ENCODE data around the gene CHD1. TPM values are rescaled to one million over a fixed set of nuclear protein-coding genes. Genes with fewer than 3 reads are reported as not detected.
A peak's percentile ranks its signal among the peaks of the same experiment; 100 is the strongest.

Gene CHD1
- total RNA-seq, result 10 to 100 TPM; 27.3 to 48.5 (median 41.4) TPM

DNA sequence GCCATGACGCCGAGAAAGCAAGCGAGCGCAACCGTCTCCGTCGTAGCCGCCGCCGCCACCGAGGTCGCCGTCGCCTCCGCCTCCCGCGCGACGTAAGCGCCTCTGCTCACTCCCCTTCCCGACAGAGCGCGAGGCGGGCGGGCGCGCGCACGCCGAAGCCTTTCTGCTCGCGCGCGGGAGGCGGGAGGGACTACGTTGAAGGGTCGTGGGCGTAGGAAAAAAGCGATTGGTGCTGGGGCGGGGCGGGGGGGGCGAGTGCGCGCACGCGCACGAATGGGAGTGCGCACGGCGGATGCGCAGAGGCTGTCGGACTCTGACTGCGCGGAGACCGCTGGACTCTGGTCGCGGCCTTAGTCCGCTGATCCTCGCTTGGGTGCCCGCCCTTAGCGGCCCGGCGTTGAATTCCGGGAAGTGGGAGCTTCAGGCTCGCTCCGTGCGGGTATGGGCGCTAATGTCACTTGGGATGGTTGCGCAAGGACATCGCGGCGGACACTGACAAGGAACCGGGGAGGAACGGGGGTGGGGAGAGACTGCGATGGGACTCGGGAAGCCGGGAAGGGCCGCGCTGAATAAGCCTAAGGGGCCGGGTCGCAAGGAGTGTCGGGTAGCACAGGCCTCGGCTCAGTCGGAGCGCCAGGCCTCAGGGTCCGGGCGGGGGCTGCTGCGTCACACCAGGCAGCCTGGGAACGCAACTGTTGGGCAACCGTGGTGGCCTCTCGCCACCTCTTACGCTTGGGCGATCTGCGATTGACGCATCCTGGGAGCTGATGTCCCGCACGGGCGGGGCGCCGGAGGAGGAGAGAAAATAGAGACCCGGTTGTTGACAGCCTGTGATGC is at the start of gene CHD1:
Gene CHD1 (minus strand): TSS at position 135 of the 837 bp plus-strand sequence. CDS start 2,621 bp downstream, outside the sequence.
- H3K9me3 ChIP-seq, result no peaks in the 10 kb centered on the region
- peaks cover 0 to 64% (median 13%) of the 10 kb centered on the region in 3 donors for H3K4me1 ChIP-seq
- peaks cover 0 to 19% (median 4%) of the 10 kb centered on the region in 3 donors for H3K36me3 ChIP-seq
- peak in 3 of 4 donors; percentile 80 to 98 (median 94) for TF ChIP-seq POLR2A (IDR thresholded peaks at IDR 0.05)
- TF ChIP-seq, protein P1, sequence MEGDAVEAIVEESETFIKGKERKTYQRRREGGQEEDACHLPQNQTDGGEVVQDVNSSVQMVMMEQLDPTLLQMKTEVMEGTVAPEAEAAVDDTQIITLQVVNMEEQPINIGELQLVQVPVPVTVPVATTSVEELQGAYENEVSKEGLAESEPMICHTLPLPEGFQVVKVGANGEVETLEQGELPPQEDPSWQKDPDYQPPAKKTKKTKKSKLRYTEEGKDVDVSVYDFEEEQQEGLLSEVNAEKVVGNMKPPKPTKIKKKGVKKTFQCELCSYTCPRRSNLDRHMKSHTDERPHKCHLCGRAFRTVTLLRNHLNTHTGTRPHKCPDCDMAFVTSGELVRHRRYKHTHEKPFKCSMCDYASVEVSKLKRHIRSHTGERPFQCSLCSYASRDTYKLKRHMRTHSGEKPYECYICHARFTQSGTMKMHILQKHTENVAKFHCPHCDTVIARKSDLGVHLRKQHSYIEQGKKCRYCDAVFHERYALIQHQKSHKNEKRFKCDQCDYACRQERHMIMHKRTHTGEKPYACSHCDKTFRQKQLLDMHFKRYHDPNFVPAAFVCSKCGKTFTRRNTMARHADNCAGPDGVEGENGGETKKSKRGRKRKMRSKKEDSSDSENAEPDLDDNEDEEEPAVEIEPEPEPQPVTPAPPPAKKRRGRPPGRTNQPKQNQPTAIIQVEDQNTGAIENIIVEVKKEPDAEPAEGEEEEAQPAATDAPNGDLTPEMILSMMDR (IDR thresholded peaks at IDR 0.05), result no peak
- intact Hi-C loops (cut with DNase I), result no loop called here
- H3K27me3 ChIP-seq, result no peaks in the 10 kb centered on the region
- H3K4me3 ChIP-seq, result peak within 1 kb of the TSS; percentile 87 to 99 (median 94)
- WGBS, 2 donors, result 0% methylated on average over 34 of the region's 101 CpGs; no CpG with 5 or more reads in 1 of the 2 donors
- DNase-seq, result peak; percentile 79
- peak within 1 kb of the TSS; percentile 99 to 100 (median 100) for H3K27ac ChIP-seq

DNA sequence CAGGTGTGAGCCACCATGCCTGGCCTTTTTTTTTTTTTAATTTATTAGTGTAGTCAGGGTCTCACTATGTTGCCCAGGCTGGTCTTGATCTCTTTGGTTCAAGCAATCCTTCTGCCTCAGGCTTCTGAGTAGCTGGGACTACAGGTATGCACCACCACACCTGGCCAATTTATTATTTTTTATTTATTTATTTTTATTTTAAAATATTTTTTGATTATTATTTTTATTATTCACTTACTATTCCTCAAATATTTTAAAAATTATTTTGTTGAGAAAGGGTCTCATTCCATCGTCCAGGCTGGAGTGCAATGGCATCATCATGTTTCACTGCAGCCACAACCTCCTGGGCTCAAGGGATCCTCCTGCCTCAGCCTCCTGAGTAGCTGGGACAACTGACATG is 49.7 kb upstream of the CHD1 start:
- H3K36me3 ChIP-seq, result no peaks in the 10 kb centered on the region
- WGBS, 2 donors, result 93 to 100% methylated on average over 1 of the region's 1 CpG

DNA sequence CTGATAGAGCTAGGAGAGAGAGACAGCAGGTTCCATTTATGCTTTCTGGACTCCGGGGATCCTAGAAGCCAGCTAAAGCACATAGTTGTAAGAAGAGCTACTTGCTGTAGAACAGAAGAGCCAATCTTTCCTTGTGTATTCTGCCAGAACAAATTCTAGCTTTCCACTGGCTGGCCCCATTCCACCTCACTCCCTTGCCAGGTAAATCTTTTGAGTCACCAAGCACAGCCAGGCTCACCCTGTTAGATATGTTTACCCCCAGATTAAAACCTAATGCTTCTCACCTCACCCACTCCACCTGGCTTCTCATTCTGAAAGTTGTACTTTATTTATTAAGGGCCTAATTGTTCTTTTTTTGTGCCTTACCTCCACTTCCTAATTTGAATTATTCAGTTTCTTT is 48.9 kb upstream of the CHD1 start:
- Histone ChIP-seq H3K4me3 (no peak overlapping the region), H3K27me3 (no peaks in the 10 kb centered on the region), H3K4me1 (peaks cover 0 to 19% (median 0%) of the 10 kb centered on the region in 3 donors), H3K27ac (no peak overlapping the region), H3K9me3 (no peaks in the 10 kb centered on the region), H3K36me3 (no peaks in the 10 kb centered on the region)
- TF ChIP-seq POLR2A (IDR thresholded peaks at IDR 0.05), result no peak
- TF ChIP-seq, protein P1 (IDR thresholded peaks at IDR 0.05), result peak in 2 of 6 experiments; percentile 10 to 15
- WGBS, 2 donors, result 50 to 56% methylated on average over 1 of the region's 1 CpG
- DNase-seq, result no peak
- intact Hi-C loops (cut with DNase I), result no loop called here

More for the DNA sequence above, 49.7 kb upstream of the CHD1 start:
- no peak for TF ChIP-seq POLR2A (IDR thresholded peaks at IDR 0.05)
- TF ChIP-seq, protein P1 (IDR thresholded peaks at IDR 0.05), result no peak
- H3K27ac ChIP-seq, result no peak overlapping the region
- no peaks in the 10 kb centered on the region for H3K27me3 ChIP-seq
- no peak overlapping the region for H3K4me3 ChIP-seq
- intact Hi-C loops (cut with DNase I), result no loop called here
- no peak for DNase-seq
- H3K4me1 ChIP-seq, result peaks cover 0 to 19% (median 0%) of the 10 kb centered on the region in 3 donors
- no peaks in the 10 kb centered on the region for H3K9me3 ChIP-seq

DNA sequence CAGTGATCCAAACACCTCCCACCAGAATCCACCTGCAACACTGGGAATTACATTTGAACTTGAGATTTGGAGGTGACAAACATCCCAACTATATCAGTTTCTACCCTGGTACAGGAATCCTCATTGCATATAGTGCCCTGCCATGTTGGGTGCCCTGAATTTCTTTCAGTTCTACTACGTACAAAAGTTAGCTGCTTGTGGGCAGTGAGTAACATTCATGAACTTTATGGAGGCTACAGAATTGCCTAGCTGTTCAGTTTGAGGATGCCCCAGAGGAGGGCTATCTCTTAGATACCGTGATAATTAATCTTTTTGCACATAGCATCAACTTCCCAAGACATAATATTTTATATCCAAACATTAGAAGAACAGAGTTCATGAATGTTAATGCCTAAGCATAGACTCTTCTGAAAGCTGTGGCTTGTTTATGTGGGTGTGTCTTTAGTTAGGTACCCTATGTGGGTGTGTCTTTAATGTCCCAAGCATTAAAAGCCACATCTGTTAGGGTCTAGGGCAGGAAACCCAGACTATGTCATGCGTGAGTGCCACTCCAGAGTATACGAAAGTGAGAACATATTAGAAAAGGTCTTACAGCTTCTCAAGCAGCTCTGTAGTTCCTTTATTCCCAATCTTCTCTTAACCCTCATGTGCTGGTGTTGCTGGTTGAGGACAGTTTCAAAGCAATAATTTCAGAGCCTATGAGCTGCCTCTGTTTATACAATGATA is 47.0 kb upstream of the CHD1 start:
- no peaks in the 10 kb centered on the region for H3K9me3 ChIP-seq
- no peak overlapping the region for H3K27ac ChIP-seq
- no peak for DNase-seq
- intact Hi-C loops (cut with DNase I), result no loop called here
- WGBS, 2 donors, result 71 to 85% methylated on average over 4 of the region's 4 CpGs
- H3K4me1 ChIP-seq, result peaks cover 0 to 19% (median 0%) of the 10 kb centered on the region in 3 donors
- H3K27me3 ChIP-seq, result no peaks in the 10 kb centered on the region
- TF ChIP-seq, protein P1 (IDR thresholded peaks at IDR 0.05), result no peak
- no peak for TF ChIP-seq POLR2A (IDR thresholded peaks at IDR 0.05)
- H3K36me3 ChIP-seq, result no peaks in the 10 kb centered on the region
- H3K4me3 ChIP-seq, result no peak overlapping the region

DNA sequence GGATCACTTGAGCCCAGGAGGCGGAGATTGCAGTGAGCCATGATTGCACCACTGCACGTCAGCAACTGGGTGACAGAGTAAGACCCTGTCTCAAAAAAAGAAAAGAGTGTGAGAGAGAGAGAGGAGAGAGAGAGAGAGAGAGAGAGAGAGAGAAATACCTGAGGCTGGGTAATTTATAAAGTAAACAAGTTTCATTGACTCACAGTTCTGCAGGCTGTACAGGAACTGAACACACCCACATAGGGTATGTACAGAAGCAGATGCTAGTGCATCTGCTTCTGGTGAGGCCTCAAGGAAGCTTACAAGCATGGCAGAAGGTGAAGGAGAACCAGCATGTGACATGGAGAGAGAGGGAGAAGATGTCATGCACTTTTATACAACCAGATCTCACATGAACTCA is 46.4 kb upstream of the CHD1 start:
- no peak for DNase-seq
- TF ChIP-seq POLR2A (IDR thresholded peaks at IDR 0.05), result no peak
- TF ChIP-seq, protein P1 (IDR thresholded peaks at IDR 0.05), result no peak
- Histone ChIP-seq H3K27ac (no peak overlapping the region), H3K36me3 (no peaks in the 10 kb centered on the region), H3K4me3 (no peak overlapping the region), H3K4me1 (peaks cover 0 to 19% (median 0%) of the 10 kb centered on the region in 3 donors), H3K27me3 (no peaks in the 10 kb centered on the region), H3K9me3 (no peaks in the 10 kb centered on the region)
- intact Hi-C loops (cut with DNase I), result no loop called here
- 81 to 83% methylated on average over 2 of the region's 2 CpGs for WGBS, 2 donors
